DND-41 (cell line): Measurements from ENCODE around the gene NME4.

Experiments
- ATAC-seq: fragments of 200-7000 bp; cut with Tn5 transposase; 3 replicates; pipeline ENCODE4 v1.9.1; 2021; ENCODE audit warnings: low read depth; ENCODE audit not compliant: insufficient read depth
- DNase-seq: peaks from one replicate; pipeline ENCODE4 v3.0.0-alpha.2; 2020
- H2AFZ ChIP-seq: 2 replicates; pipeline ENCODE4 v1.6.0; 2012; ENCODE audit warnings: low read depth, low read length
- H3K27ac ChIP-seq: 2 replicates; pipeline ENCODE4 v1.5.1; 2012; ENCODE audit warnings: low read length, inconsistent platforms
- H3K27me3 ChIP-seq: fragments of 200-600 bp; sonication (generic); 2 replicates; pipeline ENCODE4 v1.6.0; 2012; ENCODE audit warnings: low read length, mild to moderate bottlenecking, inconsistent platforms; ENCODE audit not compliant: insufficient read depth, poor library complexity
- H3K36me3 ChIP-seq: 2 replicates; pipeline ENCODE4 v1.5.1; 2012; ENCODE audit warnings: low read length, inconsistent platforms; ENCODE audit not compliant: insufficient read depth
- H3K4me1 ChIP-seq: 2 replicates; pipeline ENCODE4 v1.5.1; 2012; ENCODE audit warnings: mild to moderate bottlenecking, low read length; ENCODE audit not compliant: insufficient read depth
- H3K4me2 ChIP-seq: 2 replicates; pipeline ENCODE4 v1.6.0; 2012; ENCODE audit warnings: mild to moderate bottlenecking, moderate library complexity, low read length, inconsistent platforms; ENCODE audit not compliant: insufficient read depth
- H3K4me3 ChIP-seq, 2 experiments: fragments of 200-600 bp in 1 of 2; shearing (Covaris generic) in 1 of 2; 2 replicates each; pipeline ENCODE4 v1.5.1; 2012 to 2016; ENCODE audit warnings: inconsistent platforms in 2 of 2, low read length in 2 of 2, mild to moderate bottlenecking in 2 of 2, low read depth in 1 of 2, moderate library complexity in 1 of 2
- H3K79me2 ChIP-seq: 2 replicates; pipeline ENCODE4 v1.6.0; 2012; ENCODE audit warnings: low read length, inconsistent platforms; ENCODE audit not compliant: insufficient read depth
- H3K9ac ChIP-seq: 2 replicates; pipeline ENCODE4 v1.6.0; 2012; ENCODE audit warnings: low read depth, mild to moderate bottlenecking, inconsistent platforms, low read length, moderate library complexity
- H3K9me3 ChIP-seq: 2 replicates; pipeline ENCODE4 v1.5.1; 2012; ENCODE audit warnings: low read length, moderate library complexity, mild to moderate bottlenecking, inconsistent platforms; ENCODE audit not compliant: insufficient read depth, severe bottlenecking
- H4K20me1 ChIP-seq: 2 replicates; pipeline ENCODE4 v1.6.0; 2012; ENCODE audit warnings: low read length; ENCODE audit not compliant: insufficient read depth
- EZH2 ChIP-seq: IDR thresholded peaks from 3 replicates; pipeline ENCODE4 v1.6.1; 2012; ENCODE audit warnings: borderline replicate concordance, low read depth, mild to moderate bottlenecking, moderate library complexity, low read length, inconsistent platforms; ENCODE audit not compliant: severe bottlenecking
- TF ChIP-seq, protein P1 (sequence below): IDR thresholded peaks from 2 replicates; pipeline ENCODE4 v1.5.1; 2012; ENCODE audit warnings: borderline replicate concordance, low read length, moderate library complexity, mild to moderate bottlenecking; ENCODE audit not compliant: poor library complexity, severe bottlenecking; ENCODE audit errors: extremely low read depth

Gene NME4

DNA sequence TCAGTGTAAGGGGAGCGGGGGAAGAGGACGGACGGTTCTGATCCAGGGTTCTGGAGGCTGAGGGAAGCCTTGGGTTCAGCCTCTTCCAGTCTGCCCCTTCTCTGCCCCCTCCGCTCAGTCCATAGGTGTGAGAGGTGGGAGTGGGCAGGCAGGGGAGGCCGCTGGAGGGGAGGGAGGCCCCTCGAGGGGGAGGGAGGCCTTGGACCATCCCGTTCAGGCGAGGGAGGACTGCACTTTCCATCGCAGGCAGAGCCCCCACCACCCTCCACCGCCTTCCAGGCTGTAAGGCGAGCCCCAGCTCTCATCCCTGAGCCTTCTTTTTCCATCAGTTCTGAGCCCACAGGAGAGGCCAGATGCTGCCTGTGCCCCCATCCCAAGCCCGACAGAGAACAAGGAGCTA is 40.3 kb upstream of the NME4 start:
- TF ChIP-seq EZH2, result no peak
- TF ChIP-seq, protein P1, sequence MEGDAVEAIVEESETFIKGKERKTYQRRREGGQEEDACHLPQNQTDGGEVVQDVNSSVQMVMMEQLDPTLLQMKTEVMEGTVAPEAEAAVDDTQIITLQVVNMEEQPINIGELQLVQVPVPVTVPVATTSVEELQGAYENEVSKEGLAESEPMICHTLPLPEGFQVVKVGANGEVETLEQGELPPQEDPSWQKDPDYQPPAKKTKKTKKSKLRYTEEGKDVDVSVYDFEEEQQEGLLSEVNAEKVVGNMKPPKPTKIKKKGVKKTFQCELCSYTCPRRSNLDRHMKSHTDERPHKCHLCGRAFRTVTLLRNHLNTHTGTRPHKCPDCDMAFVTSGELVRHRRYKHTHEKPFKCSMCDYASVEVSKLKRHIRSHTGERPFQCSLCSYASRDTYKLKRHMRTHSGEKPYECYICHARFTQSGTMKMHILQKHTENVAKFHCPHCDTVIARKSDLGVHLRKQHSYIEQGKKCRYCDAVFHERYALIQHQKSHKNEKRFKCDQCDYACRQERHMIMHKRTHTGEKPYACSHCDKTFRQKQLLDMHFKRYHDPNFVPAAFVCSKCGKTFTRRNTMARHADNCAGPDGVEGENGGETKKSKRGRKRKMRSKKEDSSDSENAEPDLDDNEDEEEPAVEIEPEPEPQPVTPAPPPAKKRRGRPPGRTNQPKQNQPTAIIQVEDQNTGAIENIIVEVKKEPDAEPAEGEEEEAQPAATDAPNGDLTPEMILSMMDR, result no peak
- ATAC-seq (no peak), DNase-seq (no peak)
- no peak overlapping the region for H3K4me3 ChIP-seq
- no peaks in the 10 kb centered on the region for H3K27me3 ChIP-seq
- H3K4me2 ChIP-seq, result no peak overlapping the region
- 0 out of 2 replicates have a peak, but pooled peaks cover under 1% of the 10 kb centered on the region for H3K4me1 ChIP-seq
- no peak overlapping the region for H2AFZ ChIP-seq
- no peak overlapping the region for H3K9ac ChIP-seq
- H3K9me3 ChIP-seq, result no peaks in the 10 kb centered on the region
- no peak overlapping the region for H3K27ac ChIP-seq
- peaks cover 3% of the 10 kb centered on the region for H3K79me2 ChIP-seq
- H4K20me1 ChIP-seq, result peaks cover 9% of the 10 kb centered on the region; the same call in 1 of the 2 replicates
- no peaks in the 10 kb centered on the region for H3K36me3 ChIP-seq

DNA sequence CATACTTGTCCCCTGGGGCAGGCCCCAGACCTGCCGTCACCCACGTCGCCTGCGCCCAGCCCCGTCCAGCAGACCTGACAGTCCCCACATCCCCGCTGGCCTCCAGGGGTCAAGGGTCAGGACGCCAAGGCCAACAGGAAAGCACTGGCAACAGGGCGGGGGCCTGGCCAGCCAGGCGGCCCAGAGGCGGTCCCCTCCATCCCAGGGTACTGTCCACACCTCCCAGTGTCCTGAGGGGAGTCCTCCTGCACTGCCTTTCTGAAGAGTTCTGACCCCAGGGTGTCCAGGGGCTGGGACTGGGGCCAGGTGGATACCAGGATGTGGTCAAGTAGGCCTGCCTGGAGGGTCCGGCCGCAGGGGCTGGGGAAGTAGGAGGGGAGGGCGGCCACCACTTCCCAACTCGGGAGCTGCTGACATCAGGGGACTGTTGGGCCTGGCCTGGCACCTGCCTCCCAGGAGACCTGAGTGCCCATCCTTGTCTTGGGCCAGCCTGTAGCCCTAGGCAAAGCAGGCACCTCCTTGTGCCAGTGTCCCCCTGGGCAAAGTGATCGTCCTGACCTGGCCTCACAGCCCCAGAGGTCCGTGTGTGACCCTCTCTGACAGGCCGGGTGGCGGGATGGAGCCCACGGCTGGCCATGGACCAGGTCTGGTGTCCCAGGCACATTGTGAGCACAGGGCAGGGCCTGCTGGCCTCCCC is 37.8 kb upstream of the NME4 start:
- Histone ChIP-seq H3K9me3 (no peaks in the 10 kb centered on the region), H3K4me2 (no peak overlapping the region), H3K4me3 (no peak overlapping the region), H2AFZ (no peak overlapping the region), H3K4me1 (peaks cover 8% of the 10 kb centered on the region), H3K9ac (no peak overlapping the region), H3K27ac (no peak overlapping the region), H3K27me3 (no peaks in the 10 kb centered on the region), H3K36me3 (no peaks in the 10 kb centered on the region), H4K20me1 (0 out of 2 replicates have a peak, but pooled peaks cover 4% of the 10 kb centered on the region), H3K79me2 (no peaks in the 10 kb centered on the region)
- ATAC-seq (no peak), DNase-seq (no peak)
- TF ChIP-seq, protein P1, result no peak
- TF ChIP-seq EZH2, result no peak

DNA sequence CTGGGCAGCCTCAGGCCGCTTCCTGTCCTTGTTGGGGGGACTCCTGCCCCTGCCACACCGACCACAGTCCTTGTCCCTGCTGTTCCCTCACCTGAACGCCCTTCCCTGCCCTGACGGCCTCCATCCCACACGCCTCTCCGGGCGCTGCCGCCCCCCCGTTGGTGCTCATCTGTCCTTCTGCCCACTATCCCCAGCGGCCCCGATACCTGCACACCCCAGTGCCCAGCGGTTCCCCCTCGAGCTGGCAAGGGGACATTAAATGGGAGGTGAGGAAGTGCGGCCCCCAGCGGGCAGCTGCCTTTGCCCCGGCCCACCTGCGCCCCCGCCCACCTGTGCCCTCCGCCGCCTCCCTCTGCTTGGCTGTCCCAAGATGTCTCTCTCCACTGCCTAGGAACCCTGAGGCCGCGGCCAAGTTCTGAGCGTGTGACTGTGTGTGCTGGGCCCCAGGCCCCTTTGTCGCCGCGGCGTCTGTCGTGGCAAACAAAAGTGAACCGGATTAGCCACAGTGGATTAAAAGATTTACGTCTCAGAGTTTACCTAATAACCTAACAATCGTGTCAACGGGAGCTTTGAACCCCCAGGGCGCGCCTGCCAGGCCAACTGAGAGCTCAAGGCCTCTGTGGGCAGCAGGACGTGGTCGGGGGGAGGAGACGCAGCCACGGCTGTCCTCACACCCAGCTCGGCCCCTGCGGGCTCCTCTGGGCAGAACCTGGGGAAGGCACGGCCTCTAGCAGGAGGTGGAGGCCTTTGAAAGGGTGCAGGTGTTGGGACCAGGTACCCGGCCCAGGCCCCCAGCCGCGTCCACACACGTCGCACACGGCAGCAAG is 36.9 kb upstream of the NME4 start:
- Histone ChIP-seq H3K9ac (no peak overlapping the region), H3K4me1 (peaks cover 8% of the 10 kb centered on the region), H3K4me2 (no peak overlapping the region), H3K9me3 (no peaks in the 10 kb centered on the region), H3K27me3 (no peaks in the 10 kb centered on the region), H2AFZ (no peak overlapping the region), H3K79me2 (no peaks in the 10 kb centered on the region), H3K4me3 (no peak overlapping the region), H3K36me3 (no peaks in the 10 kb centered on the region), H3K27ac (no peak overlapping the region), H4K20me1 (0 out of 2 replicates have a peak, but pooled peaks cover 4% of the 10 kb centered on the region)
- ATAC-seq (no peak), DNase-seq (no peak)
- TF ChIP-seq EZH2, result no peak
- TF ChIP-seq, protein P1, result no peak
